HCT116 (cell line): Measurements from ENCODE around the gene ARGLU1. TPM values are rescaled to one million over a fixed set of nuclear protein-coding genes. Genes with fewer than 3 reads are reported as not detected.

ENCODE experiments used
- ATAC-seq: fragments of 200-7000 bp; cut with Tn5 transposase; 2 replicates; pipeline ENCODE4 v1.9.1; 2020; ENCODE audit warnings: mild to moderate bottlenecking, moderate library complexity
- BruUV-seq: library from RNA; stranded (reverse); fragments of 400-500 nt; replicated peaks from 2 replicates; lab custom pipeline; 2021; lab: Mats Ljungman, UMichigan
- CTCF ChIA-PET: fragments of 300-600 bp; sonication (Branson Sonifier 250); formaldehyde crosslinking; loops from one replicate; lab custom pipeline; 2021; ENCODE audit warnings: antibody characterized with exemption; lab: Charles Lee
- POLR2A ChIA-PET: fragments of 300-600, 350-600 bp; sonication (Branson Sonifier 250); formaldehyde crosslinking; loops from one replicate; lab custom pipeline; 2021; ENCODE audit warnings: antibody characterized with exemption; lab: Charles Lee
- RAD21 ChIA-PET, 2 experiments: fragments of 300-600 bp; sonication (Branson Sonifier 250); formaldehyde crosslinking; loops; one replicate each; lab custom pipeline; 2023; ENCODE audit warnings: low total read pairs in 2 of 2; ENCODE audit not compliant: uncharacterized antibody in 2 of 2, unreplicated experiment in 2 of 2, low non-redundant PET in 1 of 2; lab: Charles Lee
- DNase-seq: peaks from one replicate; pipeline ENCODE4 v3.0.0-alpha.2; 2010; ENCODE audit warnings: low read depth, low spot score
- H2AFZ ChIP-seq: fragments of 200-600 bp; shearing (Covaris generic), sonication (generic); 2 replicates; pipeline ENCODE4 v1.6.1; 2017; ENCODE audit warnings: low read depth, mixed run types, mixed read lengths, antibody characterized with exemption, low read length; ENCODE audit not compliant: poor library complexity, severe bottlenecking
- H3K27ac ChIP-seq: 2 replicates; pipeline ENCODE4 v1.5.1; 2012; ENCODE audit warnings: low read depth, low read length
- H3K27me3 ChIP-seq: fragments of 200-600 bp; sonication (generic); 2 replicates; pipeline ENCODE4 v1.6.1; 2016; ENCODE audit warnings: mixed run types, low read length, mixed read lengths; ENCODE audit not compliant: insufficient read depth
- H3K36me3 ChIP-seq, 2 experiments: fragments of 200-500 bp in 1 of 2; fragments of 200-600 bp in 1 of 2; sonication (Bioruptor generic) in 1 of 2; sonication (generic) in 1 of 2; 2 replicates each; pipeline versions ENCODE4 v1.5.1 to v1.6.1; 2014 to 2016; ENCODE audit warnings: low read length in 2 of 2, inconsistent platforms in 1 of 2, mixed read lengths in 1 of 2, mixed run types in 1 of 2; ENCODE audit not compliant: insufficient read depth in 2 of 2, control insufficient read depth in 1 of 2
- H3K4me1 ChIP-seq, 2 experiments: fragments of 200-600 bp in 1 of 2; sonication (generic) in 1 of 2; 2 replicates each; pipeline versions ENCODE4 v1.5.1 to v1.6.1; 2012 to 2017; ENCODE audit warnings: low read length in 2 of 2, inconsistent platforms in 1 of 2, mild to moderate bottlenecking in 1 of 2, mixed read lengths in 1 of 2, mixed run types in 1 of 2, moderate library complexity in 1 of 2; ENCODE audit not compliant: insufficient read depth in 2 of 2, control insufficient read depth in 1 of 2
- H3K4me2 ChIP-seq: fragments of 200-600 bp; sonication (generic); 2 replicates; pipeline ENCODE4 v1.6.1; 2017; ENCODE audit warnings: mixed run types, low read length, mixed read lengths
- H3K4me3 ChIP-seq, 2 experiments: fragments of 200-600 bp in 1 of 2; sonication (generic) in 1 of 2; replicated peaks in 1 of 2; 2 replicates each; pipeline ENCODE4 v1.5.1; 2011 to 2016; ENCODE audit warnings: low read length in 2 of 2, control low read depth in 1 of 2, low read depth in 1 of 2, mild to moderate bottlenecking in 1 of 2, mixed read lengths in 1 of 2, mixed run types in 1 of 2
- H3K79me2 ChIP-seq: fragments of 200-600 bp; sonication (generic); 2 replicates; pipeline ENCODE4 v1.6.1; 2017; ENCODE audit warnings: mild to moderate bottlenecking, mixed run types, low read length, moderate library complexity, mixed read lengths; ENCODE audit not compliant: insufficient read depth
- H3K9ac ChIP-seq: fragments of 200-600 bp; sonication (generic); 2 replicates; pipeline ENCODE4 v1.6.1; 2016; ENCODE audit warnings: low read length, mixed read lengths
- H3K9me2 ChIP-seq: fragments of 200-600 bp; sonication (generic), shearing (Covaris generic); 2 replicates; pipeline ENCODE4 v1.6.1; 2017; ENCODE audit warnings: mixed run types, mild to moderate bottlenecking, moderate library complexity; ENCODE audit not compliant: insufficient read depth
- H3K9me3 ChIP-seq, 2 experiments: fragments of 200-500 bp in 1 of 2; fragments of 200-600 bp in 1 of 2; sonication (Bioruptor generic) in 1 of 2; sonication (generic) in 1 of 2; 2 replicates each; pipeline ENCODE4 v1.6.1; 2014 to 2017; ENCODE audit warnings: low read length in 2 of 2, mixed read lengths in 2 of 2, inconsistent platforms in 1 of 2, low read depth in 1 of 2, mild to moderate bottlenecking in 1 of 2, mixed run types in 1 of 2, moderate library complexity in 1 of 2; ENCODE audit not compliant: control insufficient read depth in 1 of 2, insufficient read depth in 1 of 2
- H4K20me1 ChIP-seq: fragments of 200-600 bp; sonication (generic), shearing (Covaris generic); 2 replicates; pipeline ENCODE4 v1.6.1; 2017; ENCODE audit warnings: mixed run types, mild to moderate bottlenecking, moderate library complexity; ENCODE audit not compliant: insufficient read depth
- ATF3 ChIP-seq: IDR thresholded peaks from 2 replicates; pipeline ENCODE4 v1.6.1; 2012
- CEBPB ChIP-seq: IDR thresholded peaks from 2 replicates; pipeline ENCODE4 v1.6.1; 2012; ENCODE audit warnings: low read depth
- EGR1 ChIP-seq: IDR thresholded peaks from 2 replicates; pipeline ENCODE4 v1.6.1; 2012; ENCODE audit warnings: low read depth
- ELF1 ChIP-seq: IDR thresholded peaks from 2 replicates; pipeline ENCODE4 v1.6.1; 2012; ENCODE audit warnings: low read depth, borderline replicate concordance
- EZH2 ChIP-seq: fragments of 200-600 bp; sonication (generic); IDR thresholded peaks from 2 replicates; pipeline ENCODE4 v1.6.1; 2017; ENCODE audit warnings: antibody characterized with exemption, mixed run types
- EZH2phosphoT487 ChIP-seq: fragments of 200-600 bp; IDR thresholded peaks from 2 replicates; pipeline ENCODE4 v1.6.1; 2018; ENCODE audit warnings: antibody characterized with exemption, borderline replicate concordance
- JUND ChIP-seq: IDR thresholded peaks from 2 replicates; pipeline ENCODE4 v1.6.1; 2012
- POLR2AphosphoS5 ChIP-seq: IDR thresholded peaks from 2 replicates; pipeline ENCODE4 v1.6.1; 2011; ENCODE audit warnings: mild to moderate bottlenecking, low read depth, low read length, moderate library complexity
- SIN3A ChIP-seq: IDR thresholded peaks from 2 replicates; pipeline ENCODE4 v1.6.1; 2012; ENCODE audit warnings: low read depth
- ZFX ChIP-seq: fragments of 450-650 bp; IDR thresholded peaks from 2 replicates; pipeline ENCODE4 v1.6.1; 2017
- intact Hi-C: fragments of 100-400 bp; cut with micrococcal nuclease; formaldehyde crosslinking; loops from 2 replicates; pipeline ENCODE4 v1.10.0; 2022
- total RNA-seq: library from RNA; stranded (reverse); gene quantifications from one replicate; pipeline ENCODE4 v1.2.1, GENCODE V29; 2021; ENCODE audit not compliant: unreplicated experiment

Gene ARGLU1
- total RNA-seq, 1 experiment from 2014 or later: 57.8 TPM

- no TSS peak for BruUV-seq
- H3K4me3 ChIP-seq: no peak overlapping the region
- no peak overlapping the region for H3K27ac ChIP-seq
- no peaks in the 10 kb centered on the region for H3K9me3 ChIP-seq
- no peak overlapping the region for H3K9ac ChIP-seq
- no peak overlapping the region for H2AFZ ChIP-seq
- RAD21 ChIA-PET: no interaction called here
- TF ChIP-seq JUND (no peak), ELF1 (no peak), EGR1 (no peak), EZH2phosphoT487 (no peak), ATF3 (no peak), EZH2 (no peak), ZFX (no peak)
- TF ChIP-seq, all 23 proteins: peak for 0
- ChIA-PET CTCF (no interaction called here), POLR2A (no interaction called here)
- DNase-seq: no peak
- Histone ChIP-seq H3K36me3 (no peaks in the 10 kb centered on the region), H3K4me2 (no peak overlapping the region), H4K20me1 (no peaks in the 10 kb centered on the region), H3K9me2 (no peaks in the 10 kb centered on the region), H3K27me3 (no peaks in the 10 kb centered on the region), H3K79me2 (no peaks in the 10 kb centered on the region), H3K4me1 (peaks cover 15 to 24% of the 10 kb centered on the region in 2 experiments)
- intact Hi-C loops: no loop called here
- ATAC-seq: no peak
Observed at GRCh38 chr13:106573284-106573846, 5.4 kb upstream of the ARGLU1 start.

- no peaks in the 10 kb centered on the region for H3K36me3 ChIP-seq
- H3K4me1 ChIP-seq: peaks cover 22 to 40% of the 10 kb centered on the region in 2 experiments
- POLR2A ChIA-PET: interaction anchor here (0.7 to 1.0 kb wide), 2 partner anchors 34 to 525 kb away, joined by 3 read pairs; no protein-coding TSS in a partner anchor
- H3K4me3 ChIP-seq: peak overlapping the region; percentile 13 to 14; a peak in 3 of 4 replicates
- H3K79me2 ChIP-seq: peaks cover 26% of the 10 kb centered on the region
- DNase-seq (peak; percentile 92), ATAC-seq (peak; percentile 85)
- RAD21 ChIA-PET: no interaction called here
- H3K9me2 ChIP-seq: no peaks in the 10 kb centered on the region
- CTCF ChIA-PET: no interaction called here
- peaks cover 16% of the 10 kb centered on the region; the same call in 1 of the 2 replicates for H4K20me1 ChIP-seq
- no peak overlapping the region for H3K27ac ChIP-seq
- H3K4me2 ChIP-seq: peak overlapping the region; percentile 87
- BruUV-seq: no TSS peak
- TF ChIP-seq ELF1: no peak
- no peak for TF ChIP-seq SIN3A
- peak; percentile 40; the same call in 1 of the 2 replicates for TF ChIP-seq POLR2AphosphoS5
- TF ChIP-seq CEBPB: no peak
- peak overlapping the region; percentile 63 for H2AFZ ChIP-seq
- intact Hi-C loops: no loop called here
- H3K9ac ChIP-seq: peak overlapping the region; percentile 42
- no peaks in the 10 kb centered on the region for H3K27me3 ChIP-seq
- H3K9me3 ChIP-seq: no peaks in the 10 kb centered on the region
Observed at GRCh38 chr13:106570299-106570852, 2.4 kb upstream of the ARGLU1 start.
